Posterior cingulate gyrus (tissue), 11 donors: Measurements from ENCODE around the gene SCNN1A.
"Not testable (repeated sequence)": the region's sequence is repeated elsewhere in the genome, so short reads cannot be mapped to it uniquely, and the experiment has no call there.

Experiments
- DNase-seq, 10 donors: peaks; one replicate each; pipeline versions ENCODE4 v3.0.0 to v3.0.0-alpha.2; 2020 to 2021; ENCODE audit warnings: mixed read lengths in 3 of 10
- intact Hi-C: fragments of 100-400 bp; cut with DNase I; formaldehyde crosslinking; loops from one replicate; pipeline ENCODE4 v1.15.1; 2023

Gene SCNN1A

DNA sequence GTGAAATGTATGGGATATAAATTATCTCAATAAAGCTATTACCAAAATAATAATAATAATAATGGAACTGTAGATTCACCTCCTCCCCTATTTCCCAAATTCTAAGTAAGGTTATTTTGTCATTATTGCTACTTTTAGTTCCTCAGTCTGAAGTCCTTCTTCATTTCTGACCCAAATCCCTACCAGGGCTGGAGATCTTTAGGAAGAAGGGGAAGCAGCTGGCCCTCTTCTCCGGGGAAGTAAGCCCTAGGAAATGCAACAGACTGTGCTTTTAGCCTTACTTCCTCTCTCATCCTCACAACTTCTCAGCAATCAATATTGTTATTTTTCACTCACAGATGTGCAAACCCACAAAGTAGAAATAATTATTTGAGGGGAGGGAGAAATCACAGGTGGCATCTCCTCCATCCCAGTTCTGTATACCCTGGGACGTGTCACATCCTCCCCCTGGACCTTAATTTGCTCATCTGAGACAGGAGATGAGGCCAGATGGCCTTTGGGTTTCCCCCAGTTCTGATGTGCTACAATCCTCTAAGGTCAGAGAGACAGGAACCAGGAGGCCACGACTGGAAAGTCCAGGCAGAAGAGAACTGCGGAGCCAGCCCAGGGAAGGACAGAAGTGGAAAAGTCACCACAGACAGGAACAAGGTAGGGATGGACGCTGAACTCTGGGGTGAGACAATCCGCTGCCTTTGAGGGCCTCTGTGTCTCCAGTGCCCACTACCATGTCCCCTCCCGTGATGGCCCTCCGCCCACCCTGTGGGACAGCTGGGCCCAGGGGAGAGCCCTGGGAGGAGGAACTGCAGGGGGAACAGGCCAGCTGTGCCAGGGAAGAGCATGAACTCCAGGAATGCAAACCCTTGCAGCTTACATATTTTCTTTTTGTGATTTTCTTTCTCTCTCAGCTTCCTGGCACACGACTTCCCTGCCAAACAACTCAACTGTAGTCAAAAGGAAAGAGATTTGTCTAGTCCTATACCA lies 22.9 kb downstream of the SCNN1A start:
- intact Hi-C loops: no loop called here
- DNase-seq: no peak

DNA sequence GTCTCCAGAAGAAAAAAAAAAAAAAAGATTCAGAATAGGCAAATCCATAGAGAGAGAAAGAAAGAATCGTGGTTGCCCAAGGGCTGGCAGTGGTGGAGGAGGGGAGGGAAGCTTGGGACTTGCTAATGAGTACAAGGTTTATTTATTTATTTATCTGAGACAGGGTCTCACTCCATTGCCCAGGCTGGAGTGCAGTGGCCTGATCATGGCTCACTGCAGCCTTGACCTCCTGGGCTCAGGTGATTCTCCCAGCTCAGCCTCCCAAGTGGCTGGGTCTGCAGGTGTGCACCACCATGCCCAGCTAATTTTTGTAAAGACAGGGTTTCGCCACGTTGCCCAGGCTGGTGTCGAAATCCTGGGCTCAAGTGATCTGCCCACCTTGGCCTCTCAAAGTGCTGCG lies 23.7 kb downstream of the SCNN1A start:
- no peak for DNase-seq
- intact Hi-C loops: no loop called here

DNA sequence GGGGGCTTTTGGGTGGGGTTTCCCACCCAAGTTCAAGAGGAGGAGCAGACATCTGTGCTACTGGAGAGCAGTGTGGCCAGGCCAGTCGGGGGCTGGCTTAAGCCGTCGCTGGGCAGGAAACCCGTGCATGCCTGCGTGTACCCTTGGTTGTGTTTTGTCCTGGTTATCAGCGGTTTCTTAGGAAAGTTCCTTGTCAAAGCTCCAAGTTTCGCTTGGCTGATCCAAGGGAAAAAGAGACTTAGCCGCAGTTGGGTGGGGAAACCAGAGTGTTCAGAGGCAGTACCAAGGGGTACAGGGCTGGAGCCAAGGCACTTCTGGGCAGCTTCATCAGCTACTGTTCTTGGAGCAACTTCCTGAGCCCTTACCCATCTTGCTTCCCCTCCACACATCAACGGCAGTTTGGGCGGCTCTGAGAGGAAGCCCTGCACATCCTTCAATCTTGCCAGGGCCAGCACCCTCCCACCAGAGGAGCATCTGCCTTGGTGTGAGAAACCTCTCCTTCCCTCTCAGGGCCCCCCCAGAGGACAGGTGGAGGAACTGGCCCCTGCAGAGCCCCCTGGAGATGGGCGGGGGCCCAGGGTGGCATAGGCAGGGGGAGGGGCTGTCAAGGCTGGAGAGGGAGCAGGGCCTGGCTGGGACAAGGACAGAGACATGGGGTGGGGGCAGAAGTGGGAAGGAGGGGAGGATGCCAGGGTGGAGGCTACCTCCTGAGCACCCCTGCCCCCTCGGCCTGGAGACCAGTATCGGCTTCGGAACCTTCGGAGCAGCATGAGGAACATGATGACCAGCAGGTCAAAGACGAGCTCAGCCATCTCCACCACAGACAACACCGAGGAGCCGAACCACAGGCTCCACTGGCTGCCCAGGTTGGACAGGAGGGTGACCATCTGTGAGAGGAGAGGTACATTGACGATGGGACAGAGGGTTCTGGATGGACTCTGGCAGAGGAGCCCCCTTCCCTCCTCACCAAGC lies 27.7 kb downstream of the SCNN1A start:
- no peak for DNase-seq
- intact Hi-C loops: no loop called here

DNA sequence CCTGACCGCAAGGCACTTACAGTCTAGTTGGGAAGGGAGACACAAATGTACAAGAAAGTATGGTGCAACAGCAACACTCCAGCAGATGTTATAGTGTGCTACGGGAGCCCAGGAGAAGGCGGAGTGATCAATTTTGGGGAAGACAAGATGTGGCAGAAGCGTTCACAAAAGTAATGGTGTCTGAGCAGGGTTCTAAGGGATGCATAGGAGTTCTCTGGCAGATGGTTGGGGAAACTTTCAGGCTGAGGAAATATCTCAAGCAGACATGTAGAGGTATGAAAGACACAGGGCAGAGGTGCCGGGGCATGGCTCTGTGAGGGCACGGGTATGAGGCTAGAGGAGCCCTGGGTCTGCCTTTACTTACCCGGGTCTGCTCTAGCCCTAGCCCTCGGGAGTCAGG lies 28.4 kb downstream of the SCNN1A start:
- DNase-seq: no peak
- intact Hi-C loops: no loop called here

DNA sequence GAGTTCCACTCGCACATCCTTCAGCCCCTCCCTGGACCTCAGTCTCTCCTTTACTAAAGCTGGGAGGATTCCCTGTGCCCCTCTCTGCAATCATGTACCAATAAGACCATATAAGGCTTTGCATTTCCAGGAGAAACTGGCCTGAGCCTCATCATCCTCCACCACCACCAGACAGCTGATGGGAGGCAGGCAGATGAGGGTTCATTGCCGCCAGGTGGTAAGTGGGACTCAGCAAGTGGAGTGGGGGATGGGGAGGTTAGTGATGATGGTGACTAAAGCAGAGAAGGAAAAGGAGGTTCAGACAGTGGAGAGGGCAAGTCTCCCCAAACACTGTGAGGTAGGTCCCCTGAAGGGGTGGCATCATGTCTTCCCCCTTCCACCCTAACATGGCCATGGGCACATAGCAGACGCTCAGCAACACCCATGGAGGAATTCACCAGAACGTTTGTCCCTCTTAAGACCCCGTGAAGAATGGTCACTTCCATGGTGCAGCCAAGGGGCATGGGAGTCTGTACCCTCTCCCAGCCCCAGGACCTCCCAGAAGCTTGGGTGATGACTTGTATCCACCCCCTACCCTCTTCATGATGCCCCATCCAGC lies 29.0 kb downstream of the SCNN1A start:
- intact Hi-C loops: no loop called here
- DNase-seq: no peak

DNA sequence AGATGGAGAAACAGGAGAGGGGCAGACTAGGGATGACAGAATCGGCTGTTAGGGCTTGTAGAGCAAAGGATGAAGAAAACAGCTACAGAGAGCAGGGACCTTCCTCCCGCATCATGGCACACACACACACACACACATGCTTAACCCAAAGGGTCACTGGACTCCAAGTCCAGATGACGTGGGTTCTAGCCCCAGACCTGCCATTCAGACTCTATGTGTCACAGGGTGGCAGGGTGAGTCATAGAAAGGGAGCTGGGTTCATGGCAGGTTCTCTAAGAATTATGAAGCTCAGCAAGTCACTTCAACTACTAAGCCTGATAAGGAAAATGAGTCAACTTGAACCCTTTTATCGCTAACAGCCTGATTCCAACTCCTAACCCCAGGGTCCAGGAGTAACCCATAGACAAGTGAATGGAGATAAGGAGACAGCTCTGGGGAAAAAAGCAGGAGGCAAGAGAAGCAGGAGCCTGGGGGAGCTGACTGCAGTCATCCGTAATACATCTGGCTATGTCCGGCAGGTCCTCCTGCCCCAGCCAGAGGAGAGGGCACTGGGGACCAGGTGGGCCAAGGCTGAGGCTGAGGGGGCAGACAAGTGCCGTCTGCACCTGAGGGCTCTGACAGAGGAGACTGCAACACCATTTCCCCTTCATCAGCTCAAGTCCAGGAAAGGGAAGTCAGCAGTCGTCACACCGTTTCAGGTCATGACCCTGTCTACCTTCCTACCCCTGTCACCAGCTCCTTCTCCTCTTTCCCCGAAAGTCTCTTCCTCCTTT lies 29.9 kb downstream of the SCNN1A start:
- intact Hi-C loops: no loop called here
- DNase-seq: no peak

DNA sequence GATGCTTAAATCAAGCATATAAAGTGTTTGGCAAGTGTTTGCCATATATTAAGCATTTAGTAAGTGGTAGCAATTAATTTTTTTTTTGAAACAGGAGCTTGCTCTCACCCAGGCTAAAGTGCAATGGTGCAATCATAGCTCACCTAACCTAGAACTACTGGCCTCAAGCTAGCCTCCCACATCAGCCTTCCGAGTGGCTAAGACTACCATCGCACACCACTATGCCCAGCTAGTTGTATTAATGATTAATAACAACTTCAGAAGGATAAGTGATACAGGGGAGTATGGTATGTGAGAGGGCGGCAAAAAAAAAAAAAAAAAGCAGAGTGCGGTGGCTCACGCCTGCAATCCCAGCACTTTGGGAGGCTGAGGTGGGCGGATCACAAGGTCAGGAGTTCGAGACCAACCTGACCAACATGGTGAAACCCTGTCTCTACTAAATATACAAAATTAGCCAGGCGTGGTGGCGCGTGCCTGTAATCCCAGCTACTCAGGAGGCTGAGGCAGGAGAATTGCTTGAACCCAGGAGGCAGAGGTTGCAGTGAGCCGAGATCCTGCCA lies 31.2 kb downstream of the SCNN1A start:
- intact Hi-C loops, DNase-seq: not testable (repeated sequence)

DNA sequence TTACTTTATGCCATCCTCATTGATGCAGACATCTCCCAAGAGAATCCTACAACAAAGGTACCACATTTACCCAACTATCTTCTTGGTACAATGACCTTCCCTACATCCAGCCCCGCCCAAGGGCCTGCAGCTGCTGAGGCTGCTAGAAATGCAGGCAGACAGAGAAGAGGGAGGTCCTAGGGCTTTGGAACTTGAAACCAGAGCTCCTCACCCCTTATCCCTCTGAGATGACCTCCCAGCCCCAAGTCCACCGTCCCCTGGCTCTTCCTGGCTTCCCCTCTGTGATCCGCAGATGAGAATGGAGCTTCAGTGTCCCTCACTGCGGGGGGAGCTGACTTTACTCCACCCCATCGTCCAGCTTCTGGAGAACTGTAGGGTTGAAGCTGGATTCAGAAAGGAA lies 31.8 kb downstream of the SCNN1A start:
- intact Hi-C loops: no loop called here
- no peak for DNase-seq

DNA sequence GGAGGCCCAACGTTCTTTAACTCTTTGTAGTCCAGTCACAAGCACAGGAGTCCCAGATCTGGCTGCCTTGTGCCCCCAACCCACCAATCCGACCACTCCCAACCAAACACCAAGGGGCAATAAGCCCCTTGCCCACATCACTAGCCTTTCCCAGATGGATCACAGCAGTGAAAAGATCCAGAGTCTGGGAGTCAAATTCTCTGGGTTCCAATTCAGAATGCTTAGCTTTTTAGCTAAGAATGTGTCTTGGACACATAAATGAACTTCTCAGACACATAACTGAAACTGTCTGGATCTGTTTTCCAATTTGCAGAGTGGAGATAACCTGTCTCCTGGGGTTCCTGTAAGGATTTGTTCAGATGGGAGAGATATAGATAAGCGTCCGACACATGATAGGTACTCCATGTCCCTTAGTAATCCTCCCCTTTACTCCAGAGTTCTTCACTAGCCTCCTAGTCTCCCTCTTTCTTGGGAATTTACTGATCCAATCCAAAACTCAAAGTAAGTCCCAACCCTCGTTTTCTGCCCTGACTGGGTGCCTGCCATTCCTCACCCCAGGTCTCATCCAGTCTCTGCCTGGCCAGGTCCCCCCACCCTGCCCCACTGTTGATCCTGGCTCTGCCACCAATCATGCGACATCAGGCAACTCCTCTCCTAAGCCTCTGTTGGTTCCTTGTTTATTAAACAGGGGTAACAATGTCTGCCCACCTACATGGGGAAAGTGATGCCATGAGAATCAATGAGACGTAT lies 33.0 kb downstream of the SCNN1A start:
- DNase-seq: no peak
- intact Hi-C loops: no loop called here

DNA sequence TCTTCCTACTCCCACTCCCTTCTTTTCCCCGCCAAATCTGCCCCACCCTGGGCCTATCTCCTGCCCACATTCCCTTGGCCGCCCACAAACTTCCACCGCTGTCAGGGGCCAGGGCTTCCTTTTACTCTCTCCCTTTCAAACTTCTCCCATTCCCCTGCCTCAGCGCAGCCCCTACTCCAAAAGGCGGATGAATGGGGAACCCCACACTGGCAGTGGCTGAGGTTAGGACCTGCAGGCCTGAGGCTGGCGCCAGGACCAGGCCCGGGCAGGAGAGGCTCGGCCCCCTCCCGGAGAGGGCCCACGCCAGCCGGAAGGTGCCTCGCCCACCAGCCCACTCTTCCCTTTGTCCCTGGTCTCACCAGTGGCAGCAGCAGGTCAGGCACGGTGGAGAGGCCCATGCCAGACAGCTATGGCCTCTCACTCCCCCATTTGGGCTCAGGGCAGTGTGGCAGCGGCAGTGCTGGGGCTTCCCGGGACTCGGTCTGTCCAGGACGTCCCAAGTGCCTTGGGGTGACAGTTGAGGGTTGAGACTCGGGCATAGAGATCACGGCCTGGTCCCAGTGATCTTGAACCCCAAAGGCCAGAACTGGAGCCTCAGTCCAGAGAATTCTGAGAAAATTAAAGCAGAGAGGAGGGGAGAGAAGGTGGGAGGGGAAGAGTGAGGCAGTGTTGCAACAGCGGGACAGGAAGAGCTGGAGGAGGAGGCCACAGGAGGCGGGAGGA lies 33.8 kb downstream of the SCNN1A start, which contains the start of gene TNFRSF1A:
TNFRSF1A (minus strand) TSS at position 660 of the 723 bp plus-strand sequence; CDS start at position 398, 262 bp downstream.
- peak in 2 of 10 donors; percentile 90 for DNase-seq
- intact Hi-C loops: no loop called here

DNA sequence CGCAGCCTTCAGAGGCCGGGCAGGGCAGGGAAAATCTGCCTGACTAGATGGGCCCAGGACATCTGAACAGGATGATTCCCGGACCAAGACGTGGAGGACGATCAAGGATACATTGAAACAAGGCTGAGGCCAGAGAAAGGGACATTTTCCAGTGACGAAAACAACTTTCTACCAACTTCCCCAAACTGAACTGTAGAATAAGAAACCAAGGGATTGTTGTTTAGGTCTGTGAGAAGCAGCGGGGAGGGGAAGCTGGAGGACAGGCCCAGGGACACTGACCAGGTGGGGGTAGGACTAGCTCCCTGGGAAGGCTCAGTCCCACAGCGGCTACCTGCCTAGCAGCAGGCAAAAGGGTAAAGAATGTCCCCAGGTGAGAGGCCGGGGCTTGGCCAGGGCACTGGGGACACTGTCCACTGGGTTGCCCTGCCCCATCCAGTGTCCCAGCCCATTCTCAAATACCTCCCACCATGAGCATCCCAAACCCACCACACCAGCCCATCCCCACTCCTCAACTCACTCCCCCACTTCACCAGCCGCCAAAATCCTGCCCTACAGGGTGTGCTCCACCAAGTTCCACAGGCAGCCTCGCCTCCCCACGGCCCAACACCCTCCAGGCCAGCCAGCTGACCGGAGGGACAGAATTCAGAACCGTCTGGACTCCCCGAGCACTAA lies 34.5 kb downstream of the SCNN1A start:
- no peak for DNase-seq
- intact Hi-C loops: no loop called here

DNA sequence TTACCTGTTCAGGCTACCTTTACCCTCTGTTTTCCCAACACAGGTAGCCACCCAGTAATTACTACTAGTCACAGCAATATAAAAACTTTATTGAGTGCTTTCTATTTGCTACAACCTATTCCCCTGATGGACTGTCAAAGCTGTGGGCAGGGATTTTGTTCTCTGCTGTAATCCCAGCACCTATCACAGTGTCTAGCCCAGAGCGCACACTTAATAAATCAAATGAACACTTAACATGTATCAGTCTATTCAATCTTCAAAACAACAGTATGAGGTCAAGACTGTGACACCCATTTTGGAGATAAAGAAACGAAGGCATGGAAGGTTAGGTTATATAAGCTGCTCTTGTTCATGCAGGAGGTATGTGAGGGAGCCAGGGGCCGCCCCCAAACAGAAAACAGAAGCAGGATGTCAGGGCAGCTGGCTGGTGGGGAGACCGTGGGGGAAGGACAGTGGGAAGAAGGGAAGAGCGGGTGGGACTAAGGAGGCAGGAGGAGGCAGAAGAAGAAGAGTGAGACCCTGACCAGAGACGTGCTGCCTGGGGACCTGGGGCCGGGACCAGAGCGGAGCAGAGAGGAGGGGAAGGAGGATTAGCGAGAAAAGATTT lies 35.2 kb downstream of the SCNN1A start:
- intact Hi-C loops: no loop called here
- peak in 1 of 10 donors; percentile 85 for DNase-seq

DNA sequence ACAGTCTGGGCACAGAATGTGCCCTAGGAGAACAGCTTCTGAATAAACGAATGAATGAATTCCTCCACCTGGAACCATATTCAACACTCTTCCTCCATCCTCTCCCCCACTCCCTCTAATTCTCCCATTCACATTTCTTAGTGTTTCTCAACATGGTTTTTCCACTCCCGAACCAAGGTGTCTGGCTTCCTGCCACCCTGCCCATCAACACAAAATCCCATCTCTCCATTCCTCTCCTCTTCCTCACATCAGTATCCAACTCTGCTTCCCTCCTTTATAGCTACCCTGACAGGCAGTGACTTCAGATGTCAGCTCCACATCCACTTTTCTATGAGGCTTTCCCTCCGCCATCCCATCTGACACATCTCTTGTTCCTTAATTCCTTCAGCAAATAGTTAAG lies 36.4 kb downstream of the SCNN1A start:
- intact Hi-C loops: loop anchor here (10.0 kb wide), 1 partner anchor 116 kb away; the partner anchor contains the start of gene TAPBPL
- no peak for DNase-seq

DNA sequence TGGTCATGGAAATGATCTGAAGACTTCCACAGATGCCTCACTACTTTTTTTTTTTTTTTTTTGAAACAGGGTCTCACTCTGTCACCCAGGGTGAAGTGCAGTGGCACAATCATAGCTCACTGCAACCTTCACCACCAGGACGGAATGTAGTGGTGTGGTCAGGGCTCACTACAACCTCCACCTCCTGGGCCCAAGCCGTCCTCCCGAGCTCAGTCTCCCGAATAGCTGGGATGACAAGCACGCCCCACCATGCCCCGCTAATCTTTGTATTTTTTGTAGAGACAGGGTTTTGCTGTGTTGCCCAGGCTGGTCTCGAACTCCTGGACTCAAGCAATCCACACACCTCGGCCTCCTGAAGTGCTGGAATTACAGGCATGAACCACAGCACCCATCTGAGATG lies 36.8 kb downstream of the SCNN1A start:
- DNase-seq: not testable (repeated sequence)
- intact Hi-C loops: loop anchor here (10.0 kb wide), 1 partner anchor 116 kb away; the partner anchor contains the start of gene TAPBPL

DNA sequence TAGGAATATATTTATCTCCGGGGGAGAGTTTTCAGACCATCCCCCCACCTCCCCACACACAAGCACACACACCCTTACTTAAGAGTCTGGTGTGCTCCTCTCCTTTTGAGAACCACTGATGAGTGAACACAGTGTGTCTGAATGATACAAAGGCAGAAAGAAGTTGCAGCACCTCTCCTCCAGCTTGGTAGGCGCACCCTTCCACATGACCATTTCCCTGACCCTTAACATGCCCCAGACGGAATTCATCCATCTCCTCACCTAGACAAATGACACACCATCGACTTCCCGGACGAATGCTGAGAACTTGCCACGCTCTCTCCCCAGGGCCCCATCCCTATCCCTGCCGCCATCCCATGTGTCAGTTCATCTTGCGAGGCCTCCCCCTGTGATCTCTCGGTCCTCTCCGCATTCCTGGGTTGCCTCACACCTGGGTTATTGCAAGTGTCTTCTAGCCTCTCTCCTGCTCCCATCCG lies 37.4 kb downstream of the SCNN1A start:
- intact Hi-C loops: loop anchor here (10.0 kb wide), 1 partner anchor 117 kb away; the partner anchor contains the start of gene TAPBPL
- DNase-seq: no peak
